Measurements from ENCODE around the gene NFYA.
"Not testable (repeated sequence)": the region's sequence is repeated elsewhere in the genome, so short reads cannot be mapped to it uniquely, and the experiment has no call there.

NFYA gene

GRCh38 chr6:41073968-41074691 is 1.4 kb downstream of the NFYA start:
- no peak for DNase-seq

- DNase-seq: no peak
These were observed 2.1 kb downstream of the NFYA start for GRCh38 chr6:41074692-41075436.

DNA sequence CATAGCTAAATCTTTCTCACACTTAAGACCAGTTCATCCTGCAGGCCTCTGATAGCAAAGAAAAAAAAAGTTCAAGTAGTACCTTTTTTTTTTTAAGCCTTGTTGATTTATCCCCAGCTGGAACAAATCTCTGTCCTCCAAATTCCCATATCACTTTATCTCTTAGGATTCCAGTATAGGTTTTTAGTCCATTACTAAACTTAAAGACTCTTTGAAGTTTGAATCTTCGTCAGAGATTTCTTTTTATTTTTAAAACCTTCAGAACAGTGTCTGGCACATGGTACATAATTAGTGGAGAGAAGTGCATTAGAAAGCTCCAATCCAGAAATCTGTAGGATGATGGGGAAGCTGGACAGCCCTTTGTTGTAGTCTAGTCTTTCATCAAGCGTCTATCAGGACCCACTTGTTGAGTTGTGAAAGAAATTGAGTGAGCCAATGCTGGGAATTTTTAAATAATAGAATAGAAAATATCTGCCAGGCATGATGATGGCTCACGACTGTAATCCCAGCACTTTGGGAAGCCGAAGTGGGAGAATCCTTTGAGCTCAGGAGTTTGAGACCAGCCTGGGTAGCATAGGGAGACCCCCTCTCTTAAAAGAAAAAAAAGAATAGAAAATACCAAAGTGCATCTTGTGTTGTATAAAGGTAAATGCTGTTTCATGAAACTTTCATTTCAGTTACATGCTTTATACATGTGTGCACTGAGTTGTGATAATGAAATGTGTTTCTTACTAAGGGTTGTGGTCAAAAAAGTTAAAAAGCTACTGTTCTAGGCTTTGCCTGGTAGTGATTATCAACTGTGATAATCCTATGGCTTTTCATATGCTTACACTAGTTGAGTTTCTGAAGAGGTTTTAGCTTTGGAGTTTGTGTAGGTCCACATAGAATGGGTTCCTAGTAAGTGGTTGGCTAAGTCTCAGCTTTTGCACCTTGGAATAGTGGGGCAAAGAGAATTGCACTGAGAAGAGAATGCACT is 3.2 kb downstream of the NFYA start:
- DNase-seq: no peak

- DNase-seq: no peak
These were observed 4.8 kb downstream of the NFYA start for GRCh38 chr6:41077536-41077935.

DNA sequence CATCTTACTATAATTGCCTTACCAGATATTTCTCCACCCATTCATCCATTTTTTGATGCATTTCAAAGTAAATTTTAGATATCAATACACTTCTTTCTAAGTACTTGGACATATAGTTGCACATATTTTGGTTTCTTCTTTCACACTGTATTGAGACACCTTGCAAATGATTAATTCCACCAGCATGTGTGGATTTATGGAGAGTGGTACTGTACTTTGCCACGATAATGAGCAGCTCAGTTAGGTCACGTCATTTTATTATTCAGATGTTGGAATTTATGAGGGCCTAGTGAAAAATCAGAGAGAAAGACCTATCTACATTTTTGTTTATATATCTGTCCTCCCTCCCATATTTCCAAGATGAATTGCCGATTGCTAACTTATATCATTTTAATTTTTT is 5.3 kb downstream of the NFYA start:
- no peak for DNase-seq

DNA sequence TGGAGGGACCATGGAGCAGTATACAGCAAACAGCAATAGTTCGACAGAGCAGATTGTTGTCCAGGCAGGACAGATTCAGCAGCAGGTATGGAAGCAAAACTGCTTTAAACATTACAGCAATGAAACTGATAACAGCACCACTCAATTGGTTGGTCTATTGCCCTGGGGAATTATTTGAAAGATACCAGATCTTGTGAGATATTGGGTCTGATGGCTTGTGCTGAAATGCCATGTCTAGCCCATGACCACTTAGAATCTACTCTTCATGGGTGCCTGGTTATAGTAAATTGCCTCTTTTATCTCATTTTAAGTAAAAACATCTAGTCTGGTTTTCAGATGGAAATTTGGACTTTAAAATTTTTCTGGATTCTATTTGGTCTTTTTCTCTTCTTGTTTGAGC is 6.3 kb downstream of the NFYA start:
- DNase-seq: no peak

GRCh38 chr6:41080621-41081020 is 7.8 kb downstream of the NFYA start:
- DNase-seq: no peak

- DNase-seq: no peak
These were observed 10.3 kb downstream of the NFYA start for GRCh38 chr6:41083072-41083471.

DNA sequence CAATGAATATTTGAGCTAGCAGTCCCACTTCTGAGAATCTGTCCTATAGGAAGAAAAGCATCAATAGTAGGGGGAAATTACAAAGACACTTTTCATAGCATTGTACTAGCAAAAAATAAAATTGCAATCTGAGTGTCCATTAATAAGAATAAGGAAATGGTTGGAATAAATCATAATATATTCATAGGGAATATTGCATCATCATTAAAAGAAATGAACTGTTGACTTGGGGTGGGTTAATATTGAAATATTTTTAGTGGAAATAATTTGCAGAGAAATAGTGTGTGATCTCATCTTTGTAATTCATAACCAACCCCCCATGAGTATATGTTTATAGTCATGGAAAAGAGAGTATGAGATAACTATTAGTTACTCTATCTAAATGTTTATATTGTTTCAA is 12.4 kb downstream of the NFYA start:
- no peak for DNase-seq

GRCh38 chr6:41088451-41088850 is 15.7 kb downstream of the NFYA start:
- no peak for DNase-seq

DNA sequence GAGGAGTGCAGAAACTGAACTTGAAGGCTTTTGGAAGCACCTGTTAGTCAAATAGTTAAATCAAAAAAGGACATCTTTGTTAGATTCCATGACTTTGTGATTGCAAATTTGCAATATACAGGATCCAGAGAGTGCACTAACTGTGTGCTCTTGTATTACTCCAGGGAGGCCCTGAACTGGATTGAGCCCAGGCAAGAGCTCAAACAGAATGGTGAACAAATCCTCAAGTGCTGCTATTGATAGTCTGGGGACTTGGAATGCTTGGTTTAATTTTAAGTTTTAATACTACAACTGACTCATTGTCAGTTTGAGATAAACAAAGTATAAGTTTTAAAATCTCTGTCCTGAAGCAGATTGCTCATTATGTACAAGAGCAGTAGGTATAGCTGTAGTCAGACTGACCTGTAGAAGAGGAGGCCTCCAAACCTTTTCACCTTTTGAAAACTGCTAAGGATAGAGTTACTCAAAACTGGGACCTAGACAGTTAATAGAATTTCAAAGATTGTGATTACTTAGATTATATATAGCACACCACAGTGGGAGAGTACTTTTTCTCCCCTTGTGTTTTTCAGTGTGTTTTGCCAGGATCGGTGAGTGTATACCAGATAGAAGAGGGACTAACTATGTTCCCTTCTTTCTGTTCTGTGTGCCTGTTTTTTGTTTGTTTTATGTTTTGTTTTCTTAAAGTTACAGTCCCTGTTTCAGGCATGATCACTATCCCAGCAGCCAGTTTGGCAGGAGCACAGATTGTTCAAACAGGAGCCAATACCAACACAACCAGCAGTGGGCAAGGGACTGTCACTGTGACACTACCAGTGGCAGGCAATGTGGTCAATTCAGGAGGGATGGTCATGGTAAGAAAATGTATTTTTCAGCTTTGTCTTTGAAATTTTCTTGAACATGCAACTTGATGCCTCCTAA is 18.3 kb downstream of the NFYA start:
- DNase-seq: no peak

GRCh38 chr6:41092421-41093140 is 19.8 kb downstream of the NFYA start:
- DNase-seq: no peak

DNA sequence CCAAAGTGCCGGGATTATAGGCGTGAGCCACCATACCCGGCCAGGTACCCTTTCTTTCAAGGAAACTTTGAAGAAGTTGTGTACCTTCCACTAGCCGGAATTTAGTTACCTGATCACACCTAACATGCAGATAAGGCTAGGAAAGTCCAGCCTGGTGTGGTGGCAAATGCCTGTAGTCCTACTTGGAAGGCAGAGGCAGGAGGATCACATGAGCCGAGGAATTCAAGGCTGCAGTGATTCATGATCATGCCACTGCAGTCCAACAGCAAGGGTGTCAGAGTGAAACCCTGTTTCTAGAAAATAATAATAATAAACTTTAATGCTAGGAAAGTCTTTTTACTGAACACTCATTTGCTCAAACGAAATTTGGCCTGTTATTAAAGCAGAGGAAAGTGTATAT is 21.0 kb downstream of the NFYA start:
- DNase-seq: no peak

- DNase-seq: no peak
These were observed 24.8 kb downstream of the NFYA start for GRCh38 chr6:41097467-41098090.

GRCh38 chr6:41098366-41098765 is 25.6 kb downstream of the NFYA start:
- no peak for DNase-seq

- DNase-seq: peak; percentile 32
These were observed 28.1 kb downstream of the NFYA start for GRCh38 chr6:41100871-41101287.

DNA sequence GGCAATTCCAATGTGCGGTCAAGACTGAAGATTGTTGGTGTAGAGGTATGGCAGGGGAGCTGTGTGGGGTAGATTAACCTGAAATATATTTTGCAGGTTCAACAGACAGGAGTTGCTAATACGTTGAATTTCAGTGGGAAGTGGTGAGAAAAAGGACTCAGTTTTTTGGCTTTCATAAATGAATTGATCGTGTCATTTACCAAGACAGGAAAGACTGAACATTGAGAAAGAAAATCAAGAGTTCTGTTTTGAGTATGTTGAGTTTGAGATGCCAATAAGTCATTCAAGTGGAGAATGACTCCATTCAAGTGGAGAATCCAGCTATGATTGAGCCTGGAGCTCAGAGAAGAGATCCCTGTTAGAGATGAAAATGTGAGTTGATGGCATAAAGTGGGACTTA is 31.1 kb downstream of the NFYA start:
- no peak for DNase-seq

GRCh38 chr6:41111017-41111416 is 38.2 kb downstream of the NFYA start:
- DNase-seq: no peak

DNA sequence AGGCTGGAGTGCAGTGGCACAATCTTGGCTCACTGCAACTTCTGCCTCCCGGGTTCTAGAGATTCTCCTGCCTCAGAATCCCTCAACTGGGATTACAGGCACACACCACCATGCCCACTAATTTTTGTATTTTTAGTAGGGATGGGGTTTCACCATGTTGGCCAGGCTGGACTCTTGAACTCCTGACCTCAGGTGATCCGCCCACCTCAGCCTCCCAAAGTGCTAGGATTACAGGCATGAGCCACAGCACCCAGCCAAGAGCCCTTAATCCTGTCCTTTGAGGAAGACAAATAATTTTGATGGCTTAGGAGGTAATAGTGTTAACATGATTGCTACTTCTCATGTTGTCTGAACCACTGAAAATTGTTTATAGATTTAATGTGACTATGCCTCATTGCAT is 42.3 kb downstream of the NFYA start:
- not testable (repeated sequence) for DNase-seq

- no peak for DNase-seq
These were observed 46.7 kb downstream of the NFYA start for GRCh38 chr6:41119508-41119907.

DNA sequence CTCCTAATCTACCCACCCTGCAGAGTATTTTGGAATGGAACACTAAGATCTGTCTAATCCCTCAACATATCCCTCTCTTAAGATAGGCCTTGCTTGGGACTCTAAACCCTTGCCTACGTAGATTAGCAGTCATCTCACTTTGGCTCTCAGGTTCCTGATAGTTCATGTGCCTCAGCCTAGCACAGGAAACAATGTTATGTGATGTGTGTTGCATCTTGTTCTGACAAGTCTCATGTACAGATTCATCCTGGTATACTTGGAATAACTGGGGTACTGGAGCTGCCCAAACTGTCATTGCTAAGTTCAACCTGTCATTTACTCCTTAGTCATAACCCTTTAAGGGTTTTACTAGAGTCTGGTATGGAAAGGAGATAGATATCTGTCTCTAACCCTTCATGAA is 47.3 kb downstream of the NFYA start:
- no peak for DNase-seq
